IMR-90 (cell line): ENCODE measurements around the gene FOXP1. TPM values are rescaled to one million over a fixed set of nuclear protein-coding genes. Genes with fewer than 3 reads are reported as not detected.

Experiments used
- ATAC-seq: fragments of 200-7000 bp; cut with Tn5 transposase; 2 replicates; pipeline ENCODE4 v1.9.1; 2020; ENCODE audit warnings: low read depth, mild to moderate bottlenecking, moderate library complexity
- BruUV-seq: library from RNA; stranded (reverse); fragments of 400-500 nt; replicated peaks from 2 replicates; lab custom pipeline; 2021; lab: Mats Ljungman, UMichigan
- CTCF ChIA-PET: fragments of 300-600 bp; formaldehyde crosslinking; extraction: SDS; loops from one replicate; lab custom pipeline; 2021; ENCODE audit warnings: antibody characterized with exemption; lab: Yijun Ruan, JAX
- POLR2A ChIA-PET: fragments of 300-600 bp; sonication (Branson Sonifier 250); formaldehyde crosslinking; loops from one replicate; lab custom pipeline; 2022; ENCODE audit warnings: antibody characterized with exemption; ENCODE audit not compliant: unreplicated experiment; lab: Charles Lee
- DNase-seq: peaks from one replicate; pipeline ENCODE4 v3.0.0; 2013
- H2AFZ ChIP-seq: replicated peaks from 2 replicates; pipeline ENCODE3; 2013; ENCODE audit warnings: low read length, mild to moderate bottlenecking; ENCODE audit not compliant: poor library complexity
- H2AK5ac ChIP-seq: 2 replicates; pipeline ENCODE4 v1.6.1; 2013; ENCODE audit warnings: low read depth, low read length, inconsistent platforms
- H2AK9ac ChIP-seq: replicated peaks from 2 replicates; pipeline ENCODE3; 2013; ENCODE audit warnings: mild to moderate bottlenecking, low read depth, low read length, moderate library complexity; ENCODE audit not compliant: poor library complexity
- H2BK120ac ChIP-seq: 2 replicates; pipeline ENCODE4 v1.6.1; 2013; ENCODE audit warnings: low read depth, low read length, inconsistent platforms
- H2BK15ac ChIP-seq: 3 replicates; pipeline ENCODE4 v1.6.1; 2013; ENCODE audit warnings: low read depth, low read length, inconsistent platforms
- H2BK20ac ChIP-seq: 2 replicates; pipeline ENCODE4 v1.6.1; 2013; ENCODE audit warnings: low read depth, mild to moderate bottlenecking, inconsistent platforms, low read length, moderate library complexity
- H2BK5ac ChIP-seq: 2 replicates; pipeline ENCODE4 v1.6.1; 2013; ENCODE audit warnings: mild to moderate bottlenecking, low read depth, low read length, inconsistent platforms; ENCODE audit not compliant: poor library complexity, severe bottlenecking
- H3K14ac ChIP-seq: replicated peaks from 2 replicates; pipeline ENCODE4 v1.6.1; 2013; ENCODE audit warnings: low read depth, low read length, inconsistent platforms
- H3K18ac ChIP-seq: 2 replicates; pipeline ENCODE4 v1.6.1; 2013; ENCODE audit warnings: low read depth, low read length, control low read depth
- H3K23ac ChIP-seq: 2 replicates; pipeline ENCODE4 v1.6.1; 2013; ENCODE audit warnings: low read depth, low read length, inconsistent platforms
- H3K27ac ChIP-seq: 2 replicates; pipeline ENCODE4 v1.5.1; 2013; ENCODE audit warnings: mild to moderate bottlenecking, control low read depth, low read length; ENCODE audit not compliant: insufficient read depth
- H3K27me3 ChIP-seq: 2 replicates; pipeline ENCODE4 v1.6.1; 2013; ENCODE audit warnings: low read length; ENCODE audit not compliant: control insufficient read depth, insufficient read depth
- H3K36me3 ChIP-seq: 2 replicates; pipeline ENCODE4 v1.6.1; 2013; ENCODE audit warnings: low read length, mixed read lengths; ENCODE audit not compliant: control insufficient read depth, insufficient read depth
- H3K4ac ChIP-seq: 2 replicates; pipeline ENCODE4 v1.6.1; 2013; ENCODE audit warnings: low read depth, low read length, inconsistent platforms
- H3K4me1 ChIP-seq: 2 replicates; pipeline ENCODE4 v1.6.1; 2013; ENCODE audit warnings: low read length, mixed read lengths; ENCODE audit not compliant: control insufficient read depth, insufficient read depth
- H3K4me2 ChIP-seq: 2 replicates; pipeline ENCODE4 v1.6.1; 2013; ENCODE audit warnings: low read depth, mild to moderate bottlenecking, control low read depth, low read length, moderate library complexity
- H3K4me3 ChIP-seq: 2 replicates; pipeline ENCODE4 v1.5.1; 2013; ENCODE audit warnings: low read depth, mild to moderate bottlenecking, control low read depth, low read length, moderate library complexity; ENCODE audit not compliant: insufficient read depth
- H3K56ac ChIP-seq: 2 replicates; pipeline ENCODE4 v1.6.1; 2013; ENCODE audit warnings: low read length, inconsistent platforms; ENCODE audit not compliant: insufficient read depth; ENCODE audit errors: extremely low read depth
- H3K79me1 ChIP-seq, 2 experiments: 2 replicates each; pipeline ENCODE4 v1.6.1; 2013; ENCODE audit warnings: low read length in 2 of 2, inconsistent platforms in 1 of 2, low read depth in 1 of 2
- H3K9ac ChIP-seq: 2 replicates; pipeline ENCODE4 v1.6.1; 2013; ENCODE audit warnings: low read depth, low read length, control low read depth
- H3K9me1 ChIP-seq: 2 replicates; pipeline ENCODE4 v1.6.1; 2013; ENCODE audit warnings: low read length, inconsistent platforms; ENCODE audit not compliant: insufficient read depth
- H3K9me3 ChIP-seq: 2 replicates; pipeline ENCODE4 v1.6.1; 2013; ENCODE audit warnings: low read length; ENCODE audit not compliant: control insufficient read depth, insufficient read depth
- H4K20me1 ChIP-seq: 2 replicates; pipeline ENCODE4 v1.6.1; 2013; ENCODE audit warnings: low read length, inconsistent platforms; ENCODE audit not compliant: insufficient read depth
- H4K5ac ChIP-seq: 2 replicates; pipeline ENCODE4 v1.6.1; 2013; ENCODE audit warnings: mild to moderate bottlenecking, low read depth, low read length, control low read depth
- H4K8ac ChIP-seq, 2 experiments: 2 replicates each; pipeline ENCODE4 v1.6.1; 2013; ENCODE audit warnings: low read depth in 2 of 2, low read length in 2 of 2, control low read depth in 1 of 2, inconsistent platforms in 1 of 2
- H4K91ac ChIP-seq: 2 replicates; pipeline ENCODE4 v1.6.1; 2013; ENCODE audit warnings: low read depth, low read length, inconsistent platforms; ENCODE audit not compliant: insufficient read depth
- BHLHE40 ChIP-seq: fragments of 150-350 bp; IDR thresholded peaks from 2 replicates; pipeline ENCODE4 v1.6.1; 2016; ENCODE audit warnings: mild to moderate bottlenecking, low read depth, low read length
- CEBPB ChIP-seq: IDR thresholded peaks from 2 replicates; pipeline ENCODE4 v1.6.1; 2012; ENCODE audit warnings: low read depth, low read length, improper control_type of control experiment
- CTCF ChIP-seq: conservative IDR thresholded peaks from 2 replicates; pipeline ENCODE4 v1.5.1; 2012; ENCODE audit warnings: mild to moderate bottlenecking, low read depth, low read length, improper control_type of control experiment
- RAD21 ChIP-seq: IDR thresholded peaks from 2 replicates; pipeline ENCODE4 v1.6.1; 2012; ENCODE audit warnings: low read length, improper control_type of control experiment
- WGBS, 2 experiments: methylation state at CpG; one replicate each; pipeline versions ENCODE4 v1.1.5 to v1.1.7; 2013; ENCODE audit warnings: missing lambda C conversion rate in 2 of 2; ENCODE audit not compliant: insufficient read length in 1 of 2; ENCODE audit errors: extremely low coverage in 2 of 2; 5-methylcytosine and 5-hydroxymethylcytosine counted together
- dilution Hi-C: fragments of 300-500 bp; cut with HindIII; formaldehyde crosslinking; loops from one replicate; pipeline ENCODE4 v1.14.3; 2018; ENCODE audit warnings: low sequenced_read_pairs; ENCODE audit not compliant: unreplicated experiment
- in situ Hi-C: fragments of 300-500 bp; cut with MboI; formaldehyde crosslinking; loops from 3 replicates; pipeline ENCODE4 v1.14.3; 2019; ENCODE audit warnings: low sequenced_read_pairs, inconsistent platforms, mixed read lengths
- intact Hi-C: fragments of 100-400 bp; cut with micrococcal nuclease; formaldehyde crosslinking; loops from 2 replicates; pipeline ENCODE4 v1.10.0; 2022
- polyA plus RNA-seq, 3 experiments: library from polyadenylated mRNA; depleted of rRNA; stranded (reverse); fragments of >200 nt; gene quantifications; 2 replicates each; pipeline ENCODE4 v1.2.3, GENCODE V29; 2012; ENCODE audit warnings: low replicate concordance in 1 of 3
- total RNA-seq: library from RNA; depleted of rRNA; stranded (reverse); fragments of >200 nt; gene quantifications from 2 replicates; pipeline ENCODE4 v1.2.3, GENCODE V29; 2012

FOXP1 gene
- total and polyA plus RNA-seq, 2 of the 4 experiments (the other 2 are of a cell fraction), result 37.0 to 132 TPM

- Histone ChIP-seq H4K20me1 (no peaks in the 10 kb centered on the region), H3K27me3 (no peaks in the 10 kb centered on the region), H3K18ac (peak overlapping the region; percentile 86), H2AK5ac (peak overlapping the region; percentile 81), H3K79me1 (peaks cover 0 to 30% of the 10 kb centered on the region in 2 experiments; a peak in 3 of 4 replicates), H3K4me3 (no peak overlapping the region), H2BK15ac (peak overlapping the region; percentile 69; the same call in 2 of the 3 replicates), H2BK20ac (peak overlapping the region; percentile 84), H3K9ac (peak overlapping the region; percentile 43), H3K4me1 (peaks cover 22% of the 10 kb centered on the region), H3K9me1 (peaks cover 12% of the 10 kb centered on the region), H3K4ac (peak overlapping the region; percentile 89), H2AFZ (peak overlapping the region; percentile 58), H3K4me2 (peak overlapping the region; percentile 60), H2BK5ac (peak overlapping the region; percentile 80), H2AK9ac (no peak overlapping the region), H3K36me3 (no peaks in the 10 kb centered on the region), H2BK120ac (peak overlapping the region; percentile 93), H4K8ac (peak overlapping the region; percentile 45 to 80; a peak in 3 of 4 replicates), H3K27ac (peak overlapping the region; percentile 69; the same call in 1 of the 2 replicates), H3K23ac (peak overlapping the region; percentile 83), H4K91ac (peak overlapping the region; percentile 82), H3K56ac (peak overlapping the region; percentile 58), H3K14ac (peak overlapping the region; percentile 85), H3K9me3 (no peaks in the 10 kb centered on the region), H4K5ac (peak overlapping the region; percentile 93)
- CTCF ChIA-PET, result interaction anchor here (1.0 kb wide), 1 partner anchor 22 kb away, joined by 6 read pairs; no protein-coding TSS in a partner anchor
- intact Hi-C loops (loop anchor here (5.0 kb wide), 1 partner anchor 102 kb away; no protein-coding TSS in a partner anchor), dilution Hi-C loops (no loop called here), in situ Hi-C loops (no loop called here)
- POLR2A ChIA-PET, result no interaction called here
- TF ChIP-seq CEBPB (no peak), BHLHE40 (no peak), RAD21 (no peak), CTCF (no peak)
- ATAC-seq (peak; percentile 35; the same call in 1 of the 2 replicates), DNase-seq (peak; percentile 44)
- 32% methylated on average over 4 of the region's 11 CpGs; no CpG with 5 or more reads in 1 of the 2 experiments for WGBS, 2 experiments
- no TSS peak for BruUV-seq
These were observed 414.6 kb downstream of the FOXP1 start for GRCh38 chr3:71168880-71169411.
